ENCODE results near the gene CDC42EP5.
"Not testable (repeated sequence)": the region's sequence is repeated elsewhere in the genome, so short reads cannot be mapped to it uniquely, and the experiment has no call there.

Gene CDC42EP5

GRCh38 chr19:54453921-54454780 is 18.9 kb downstream of the CDC42EP5 start:
- Histone ChIP-seq H3K4me1 (ENCODE audit: control insufficient read depth, insufficient read depth, low read length) (no peaks in the 10 kb centered on the region), H3K4me3 (ENCODE audit: low read depth, low read length) (no peak overlapping the region), H3K27ac (ENCODE audit: low read depth, low read length) (no peak overlapping the region), H3K9ac (ENCODE audit: low read depth, low read length) (no peak overlapping the region), H3K27me3 (ENCODE audit: control insufficient read depth, insufficient read depth, low read length) (no peaks in the 10 kb centered on the region), H3K9me3 (ENCODE audit: control insufficient read depth, insufficient read depth, low read length) (no peaks in the 10 kb centered on the region), H3K36me3 (ENCODE audit: control insufficient read depth, insufficient read depth, low read length) (peaks cover 84% of the 10 kb centered on the region)

- Histone ChIP-seq H3K9ac (ENCODE audit: low read depth, low read length) (no peak overlapping the region), H3K9me3 (ENCODE audit: control insufficient read depth, insufficient read depth, low read length) (no peaks in the 10 kb centered on the region), H3K27me3 (ENCODE audit: control insufficient read depth, insufficient read depth, low read length) (no peaks in the 10 kb centered on the region), H3K36me3 (ENCODE audit: control insufficient read depth, insufficient read depth, low read length) (peaks cover 69% of the 10 kb centered on the region), H3K4me3 (ENCODE audit: low read depth, low read length) (no peak overlapping the region), H3K27ac (ENCODE audit: low read depth, low read length) (no peak overlapping the region), H3K4me1 (ENCODE audit: control insufficient read depth, insufficient read depth, low read length) (no peaks in the 10 kb centered on the region)
Observed at GRCh38 chr19:54452626-54453025, 20.5 kb downstream of the CDC42EP5 start.

- H3K27me3 ChIP-seq (ENCODE audit: control insufficient read depth, insufficient read depth, low read length), result no peaks in the 10 kb centered on the region
- H3K9ac ChIP-seq (ENCODE audit: low read depth, low read length), result no peak overlapping the region
- H3K36me3 ChIP-seq (ENCODE audit: control insufficient read depth, insufficient read depth, low read length), result peaks cover 62% of the 10 kb centered on the region
- H3K4me1 ChIP-seq (ENCODE audit: control insufficient read depth, insufficient read depth, low read length), result peaks cover 4% of the 10 kb centered on the region; the same call in 1 of the 2 replicates
- no peaks in the 10 kb centered on the region for H3K9me3 ChIP-seq (ENCODE audit: control insufficient read depth, insufficient read depth, low read length)
- H3K4me3 ChIP-seq (ENCODE audit: low read depth, low read length), result no peak overlapping the region
- H3K27ac ChIP-seq (ENCODE audit: low read depth, low read length), result no peak overlapping the region
Observed at GRCh38 chr19:54451997-54452396, 21.1 kb downstream of the CDC42EP5 start.

GRCh38 chr19:54451331-54451871 is 21.7 kb downstream of the CDC42EP5 start:
- Histone ChIP-seq H3K9me3 (ENCODE audit: control insufficient read depth, insufficient read depth, low read length) (no peaks in the 10 kb centered on the region), H3K4me1 (ENCODE audit: control insufficient read depth, insufficient read depth, low read length) (peaks cover 4% of the 10 kb centered on the region; the same call in 1 of the 2 replicates), H3K36me3 (ENCODE audit: control insufficient read depth, insufficient read depth, low read length) (peaks cover 60% of the 10 kb centered on the region), H3K27me3 (ENCODE audit: control insufficient read depth, insufficient read depth, low read length) (no peaks in the 10 kb centered on the region), H3K4me3 (ENCODE audit: low read depth, low read length) (no peak overlapping the region), H3K27ac (ENCODE audit: low read depth, low read length) (no peak overlapping the region), H3K9ac (ENCODE audit: low read depth, low read length) (no peak overlapping the region)

- peaks cover 4% of the 10 kb centered on the region; the same call in 1 of the 2 replicates for H3K4me1 ChIP-seq (ENCODE audit: control insufficient read depth, insufficient read depth, low read length)
- no peaks in the 10 kb centered on the region for H3K9me3 ChIP-seq (ENCODE audit: control insufficient read depth, insufficient read depth, low read length)
- H3K4me3 ChIP-seq (ENCODE audit: low read depth, low read length), result peak overlapping the region; percentile 94
- H3K27ac ChIP-seq (ENCODE audit: low read depth, low read length), result peak overlapping the region; percentile 93
- H3K9ac ChIP-seq (ENCODE audit: low read depth, low read length), result peak overlapping the region; percentile 80; the same call in 1 of the 2 replicates
- H3K36me3 ChIP-seq (ENCODE audit: control insufficient read depth, insufficient read depth, low read length), result peaks cover 52% of the 10 kb centered on the region
- no peaks in the 10 kb centered on the region for H3K27me3 ChIP-seq (ENCODE audit: control insufficient read depth, insufficient read depth, low read length)
Observed at GRCh38 chr19:54449701-54450069, 23.4 kb downstream of the CDC42EP5 start.

- peaks cover 47% of the 10 kb centered on the region for H3K36me3 ChIP-seq (ENCODE audit: control insufficient read depth, insufficient read depth, low read length)
Observed at GRCh38 chr19:54448774-54449700, 24.1 kb downstream of the CDC42EP5 start, which contains the start of gene LENG8. Gene LENG8 (plus strand): TSS chr19:54449199. CDS start chr19:54451345, 2,146 bp downstream.

GRCh38 chr19:54448040-54448773 is 24.9 kb downstream of the CDC42EP5 start:
- Histone ChIP-seq H3K36me3 (ENCODE audit: control insufficient read depth, insufficient read depth, low read length) (peaks cover 39% of the 10 kb centered on the region), H3K4me3 (ENCODE audit: low read depth, low read length) (peak overlapping the region; percentile 94), H3K27me3 (ENCODE audit: control insufficient read depth, insufficient read depth, low read length) (no peaks in the 10 kb centered on the region), H3K9me3 (ENCODE audit: control insufficient read depth, insufficient read depth, low read length) (no peaks in the 10 kb centered on the region), H3K9ac (ENCODE audit: low read depth, low read length) (peak overlapping the region; percentile 57), H3K4me1 (ENCODE audit: control insufficient read depth, insufficient read depth, low read length) (peaks cover 4% of the 10 kb centered on the region; the same call in 1 of the 2 replicates), H3K27ac (ENCODE audit: low read depth, low read length) (peak overlapping the region; percentile 93)

More at GRCh38 chr19:54448774-54449700, 24.1 kb downstream of the CDC42EP5 start, which contains the start of gene LENG8:
- Histone ChIP-seq H3K27ac (ENCODE audit: low read depth, low read length) (peak within 1 kb of the TSS; percentile 93), H3K4me1 (ENCODE audit: control insufficient read depth, insufficient read depth, low read length) (peaks cover 4% of the 10 kb centered on the region; the same call in 1 of the 2 replicates), H3K27me3 (ENCODE audit: control insufficient read depth, insufficient read depth, low read length) (no peaks in the 10 kb centered on the region), H3K4me3 (ENCODE audit: low read depth, low read length) (peak within 1 kb of the TSS; percentile 94), H3K9ac (ENCODE audit: low read depth, low read length) (peak within 1 kb of the TSS; percentile 80), H3K9me3 (ENCODE audit: control insufficient read depth, insufficient read depth, low read length) (no peaks in the 10 kb centered on the region)

- not testable (repeated sequence) for H3K9me3 ChIP-seq (ENCODE audit: control insufficient read depth, insufficient read depth, low read length); H3K4me1 ChIP-seq (ENCODE audit: control insufficient read depth, insufficient read depth, low read length); H3K9ac ChIP-seq (ENCODE audit: low read depth, low read length); H3K27ac ChIP-seq (ENCODE audit: low read depth, low read length); H3K4me3 ChIP-seq (ENCODE audit: low read depth, low read length); H3K27me3 ChIP-seq (ENCODE audit: control insufficient read depth, insufficient read depth, low read length)
- H3K36me3 ChIP-seq (ENCODE audit: control insufficient read depth, insufficient read depth, low read length), result peaks cover 20% of the 10 kb centered on the region
Observed at GRCh38 chr19:54446349-54446748, 26.7 kb downstream of the CDC42EP5 start.

- peaks cover 4% of the 10 kb centered on the region; the same call in 1 of the 2 replicates for H3K4me1 ChIP-seq (ENCODE audit: control insufficient read depth, insufficient read depth, low read length)
- no peaks in the 10 kb centered on the region for H3K9me3 ChIP-seq (ENCODE audit: control insufficient read depth, insufficient read depth, low read length)
- no peaks in the 10 kb centered on the region for H3K27me3 ChIP-seq (ENCODE audit: control insufficient read depth, insufficient read depth, low read length)
- peaks cover 15% of the 10 kb centered on the region for H3K36me3 ChIP-seq (ENCODE audit: control insufficient read depth, insufficient read depth, low read length)
- H3K4me3 ChIP-seq (ENCODE audit: low read depth, low read length), result no peak overlapping the region
- H3K9ac ChIP-seq (ENCODE audit: low read depth, low read length), result no peak overlapping the region
- no peak overlapping the region for H3K27ac ChIP-seq (ENCODE audit: low read depth, low read length)
Observed at GRCh38 chr19:54444737-54445136, 28.4 kb downstream of the CDC42EP5 start.

GRCh38 chr19:54440641-54441040 is 32.5 kb downstream of the CDC42EP5 start:
- Histone ChIP-seq H3K9me3 (ENCODE audit: control insufficient read depth, insufficient read depth, low read length) (no peaks in the 10 kb centered on the region), H3K36me3 (ENCODE audit: control insufficient read depth, insufficient read depth, low read length) (peaks cover 12% of the 10 kb centered on the region), H3K27ac (ENCODE audit: low read depth, low read length) (no peak overlapping the region), H3K27me3 (ENCODE audit: control insufficient read depth, insufficient read depth, low read length) (no peaks in the 10 kb centered on the region), H3K9ac (ENCODE audit: low read depth, low read length) (no peak overlapping the region), H3K4me3 (ENCODE audit: low read depth, low read length) (no peak overlapping the region), H3K4me1 (ENCODE audit: control insufficient read depth, insufficient read depth, low read length) (peaks cover 9% of the 10 kb centered on the region)
